BLaER1 treated with 17β-estradiol and CSF1 and Interleukin-3, amounts not matched to agents 10 nM and 100 nM (cell line): Measurements from ENCODE around the gene HTR6.

Experiments
- H3K27ac ChIP-seq, 11 experiments: shearing (Covaris generic); formaldehyde crosslinking; 2 replicates each; pipeline ENCODE4 v1.8.1; 2022
- H3K27me3 ChIP-seq, 11 experiments: shearing (Covaris generic); formaldehyde crosslinking; 2 replicates each; pipeline ENCODE4 v1.8.1; 2022
- H3K36me3 ChIP-seq, 11 experiments: shearing (Covaris generic); formaldehyde crosslinking; 2 replicates each; pipeline ENCODE4 v1.8.1; 2022
- H3K4me1 ChIP-seq, 10 experiments: shearing (Covaris generic); formaldehyde crosslinking; 2 replicates each; pipeline ENCODE4 v1.8.1; 2022
- H3K4me2 ChIP-seq, 11 experiments: shearing (Covaris generic); formaldehyde crosslinking; 2 replicates each; pipeline ENCODE4 v1.8.1; 2022
- H3K4me3 ChIP-seq, 10 experiments: shearing (Covaris generic); formaldehyde crosslinking; 2 replicates each; pipeline ENCODE4 v1.8.1; 2022
- H3K9ac ChIP-seq, 11 experiments: shearing (Covaris generic); formaldehyde crosslinking; 2 replicates each; pipeline ENCODE4 v1.8.1; 2022
- H3K9me3 ChIP-seq, 11 experiments: shearing (Covaris generic); formaldehyde crosslinking; replicated peaks in 1 of 11; 2 replicates each; pipeline ENCODE4 v1.8.1; 2022
- H4K20me1 ChIP-seq, 11 experiments: shearing (Covaris generic); formaldehyde crosslinking; 2 replicates each; pipeline ENCODE4 v1.8.1; 2022
- Cebpa-rat ChIP-seq, 11 experiments: shearing (Covaris generic); IDR thresholded peaks; 2 replicates each; pipeline ENCODE4 v1.8.1; 2022

HTR6 gene

GRCh38 chr1:19725606-19726005 lies 60.9 kb downstream of the HTR6 start:
- TF ChIP-seq Cebpa-rat (IDR thresholded peaks at IDR 0.05) = no peak
- H3K27ac ChIP-seq = no peak overlapping the region
- H3K9me3 ChIP-seq = peaks cover 0 to 9% (median 8%) of the 10 kb centered on the region in 11 experiments; a peak in 18 of 22 replicates
- no peak overlapping the region for H3K4me2 ChIP-seq
- H4K20me1 ChIP-seq = no peaks in the 10 kb centered on the region
- H3K4me3 ChIP-seq = no peak overlapping the region
- H3K4me1 ChIP-seq = peaks cover 0 to 18% (median 13%) of the 10 kb centered on the region in 10 experiments; a peak in 14 of 20 replicates
- no peak overlapping the region for H3K9ac ChIP-seq
- H3K36me3 ChIP-seq = peaks cover 8 to 43% (median 28%) of the 10 kb centered on the region in 11 experiments; a peak in 21 of 22 replicates
- no peaks in the 10 kb centered on the region for H3K27me3 ChIP-seq

GRCh38 chr1:19728413-19729145 lies 63.9 kb downstream of the HTR6 start:
- Histone ChIP-seq H3K36me3 (peaks cover 14 to 51% (median 31%) of the 10 kb centered on the region in 11 experiments; a peak in 21 of 22 replicates), H3K4me2 (no peak overlapping the region), H3K9ac (no peak overlapping the region), H3K27me3 (no peaks in the 10 kb centered on the region), H3K4me1 (no peaks in the 10 kb centered on the region), H4K20me1 (no peaks in the 10 kb centered on the region), H3K27ac (no peak overlapping the region), H3K4me3 (no peak overlapping the region), H3K9me3 (peaks cover 0 to 13% (median 10%) of the 10 kb centered on the region in 11 experiments; a peak in 18 of 22 replicates)
- TF ChIP-seq Cebpa-rat (IDR thresholded peaks at IDR 0.05) = no peak

DNA sequence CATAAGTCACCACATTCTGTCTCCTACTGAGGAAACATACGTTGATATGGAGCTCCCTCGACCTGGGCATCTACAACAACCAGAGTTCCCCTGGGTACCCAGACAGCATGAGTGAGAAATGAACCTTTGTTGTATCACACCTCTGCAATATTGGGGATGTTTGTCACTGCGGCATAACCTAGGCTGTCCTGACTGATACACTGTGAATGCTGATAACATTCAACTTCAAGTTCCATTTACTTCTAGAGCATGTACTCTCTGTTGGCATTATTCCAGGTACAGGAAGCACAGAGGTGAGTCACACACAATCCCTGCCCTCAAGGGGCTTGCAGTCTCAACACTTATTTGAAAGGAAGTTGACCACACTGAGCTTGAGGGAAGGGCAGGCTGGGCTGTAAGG lies 65.6 kb downstream of the HTR6 start:
- H3K4me1 ChIP-seq = no peaks in the 10 kb centered on the region
- H3K9me3 ChIP-seq = peaks cover 0 to 13% (median 10%) of the 10 kb centered on the region in 11 experiments; a peak in 18 of 22 replicates
- H3K4me3 ChIP-seq = no peak overlapping the region
- no peak for TF ChIP-seq Cebpa-rat (IDR thresholded peaks at IDR 0.05)
- H3K27ac ChIP-seq = no peak overlapping the region
- peaks cover 14 to 49% (median 39%) of the 10 kb centered on the region in 11 experiments; a peak in 21 of 22 replicates for H3K36me3 ChIP-seq
- H3K9ac ChIP-seq = no peak overlapping the region
- H4K20me1 ChIP-seq = 0 out of 22 replicates have a peak, but pooled peaks cover 0 to 4% (median 0%) of the 10 kb centered on the region in 11 experiments
- no peak overlapping the region for H3K4me2 ChIP-seq
- H3K27me3 ChIP-seq = no peaks in the 10 kb centered on the region
